Right lung (tissue), 10 donors: Measurements from ENCODE around the gene OR5T2. TPM values are rescaled to one million over a fixed set of nuclear protein-coding genes. Genes with fewer than 3 reads are reported as not detected.
"Not testable (repeated sequence)": the region's sequence is repeated elsewhere in the genome, so short reads cannot be mapped to it uniquely, and the experiment has no call there.

Experiments
- DNase-seq, 2 donors: peaks; one replicate each; pipeline ENCODE4 v3.0.0-alpha.2; 2013
- long read RNA-seq, 8 donors: transcript quantifications; one replicate each; lab custom pipeline, GENCODE V29; 2026
- polyA plus RNA-seq, 5 donors: library from polyadenylated mRNA; unstranded; fragments of 120-200 nt; gene quantifications; one replicate each; pipeline versions ENCODE4 v1.2.1 to v1.2.3, GENCODE V29; 2013; ENCODE audit warnings: inconsistent platforms in 1 of 5, low replicate concordance in 1 of 5; ENCODE audit not compliant: insufficient read length in 5 of 5, insufficient read depth in 1 of 5

OR5T2 gene
- not detected for polyA plus RNA-seq
- long read RNA-seq, donor 1: 0 reads
- long read RNA-seq, donor 2: 0 reads
- long read RNA-seq, donor 3: 0 reads
- long read RNA-seq, donor 4: 0 reads
- long read RNA-seq, donor 5: 0 reads
- long read RNA-seq, donor 6: 0 reads
- long read RNA-seq, donor 7: 0 reads
- long read RNA-seq, donor 8: 0 reads

- DNase-seq: no peak
These were observed at the start of gene OR5T2 for GRCh38 chr11:56234155-56234554. TSS of gene OR5T2 (minus strand) at chr11:56234255. CDS start at chr11:56233062, 1,193 bp downstream.

GRCh38 chr11:56273854-56274253 is 39.8 kb upstream of the OR5T2 start, which contains the start of gene OR5T1:
TSS of gene OR5T1 (plus strand) at chr11:56274154. CDS start at chr11:56275639, 1,485 bp downstream.
- DNase-seq: no peak

GRCh38 chr11:56271092-56271491 is 37.0 kb upstream of the OR5T2 start:
- DNase-seq: no peak

GRCh38 chr11:56251954-56252353 is 17.9 kb upstream of the OR5T2 start, which contains the start of gene OR5T3:
TSS of gene OR5T3 (plus strand) at chr11:56252254. CDS start at chr11:56252254, 0 bp downstream.
- DNase-seq: no peak

- not testable (repeated sequence) for DNase-seq
These were observed 14.3 kb downstream of the OR5T2 start for GRCh38 chr11:56219735-56220134.

- DNase-seq: no peak
These were observed 19.5 kb downstream of the OR5T2 start for GRCh38 chr11:56214537-56214936.

GRCh38 chr11:56207790-56208189 is 26.3 kb downstream of the OR5T2 start:
- no peak for DNase-seq

GRCh38 chr11:56197367-56197766 is 36.7 kb downstream of the OR5T2 start:
- DNase-seq: no peak

- no peak for DNase-seq
These were observed 37.4 kb downstream of the OR5T2 start for GRCh38 chr11:56196705-56197104.

- DNase-seq: no peak
These were observed 45.5 kb downstream of the OR5T2 start for GRCh38 chr11:56188602-56189001.

- no peak for DNase-seq
These were observed 50.6 kb downstream of the OR5T2 start for GRCh38 chr11:56183459-56183858.

Other genes with a start within 250 kb of the OR5T2 start
- not detected for gene OR5F1, start 239.6 kb downstream of the OR5T2 start, polyA plus RNA-seq
- under 1 TPM; 0.04 to 0.08 (median 0.06) TPM for gene OR5AS1, start 206.6 kb downstream of the OR5T2 start, polyA plus RNA-seq
- not detected for gene OR8I2, start 140.9 kb downstream of the OR5T2 start, polyA plus RNA-seq
- gene OR8H2, start 130.6 kb downstream of the OR5T2 start, polyA plus RNA-seq: not detected
- not detected for gene OR8H3, start 111.9 kb downstream of the OR5T2 start, polyA plus RNA-seq
- gene OR8J3, start 94.1 kb downstream of the OR5T2 start, polyA plus RNA-seq: not detected
- gene OR8K5, start 73.9 kb downstream of the OR5T2 start, polyA plus RNA-seq: not detected
- gene OR5J2, start 57.6 kb downstream of the OR5T2 start, polyA plus RNA-seq: not detected
- gene OR5T3, start 18.0 kb upstream of the OR5T2 start, polyA plus RNA-seq: not detected
- gene OR5T1, start 39.9 kb upstream of the OR5T2 start, polyA plus RNA-seq: not detected
- gene OR8H1, start 58.0 kb upstream of the OR5T2 start, polyA plus RNA-seq: under 1 TPM in 1 of 5 donors, not detected in 4; 0.04 TPM
- not detected for gene OR8K3, start 80.9 kb upstream of the OR5T2 start, polyA plus RNA-seq
- gene OR8K1, start 111.8 kb upstream of the OR5T2 start, polyA plus RNA-seq: not detected
- gene OR8J1, start 120.0 kb upstream of the OR5T2 start, polyA plus RNA-seq: not detected
- gene OR8U1, start 141.4 kb upstream of the OR5T2 start, polyA plus RNA-seq: not detected
- gene OR5AL1, start 178.4 kb upstream of the OR5T2 start, polyA plus RNA-seq: not detected
- not detected for gene OR5M3, start 239.1 kb upstream of the OR5T2 start, polyA plus RNA-seq